ENCODE data around the gene SLC2A9. TPM values are rescaled to one million over a fixed set of nuclear protein-coding genes. Genes with fewer than 3 reads are reported as not detected.

The SLC2A9 gene
- total RNA-seq, 1 donor from 2014 or later = 3.1 TPM

DNA sequence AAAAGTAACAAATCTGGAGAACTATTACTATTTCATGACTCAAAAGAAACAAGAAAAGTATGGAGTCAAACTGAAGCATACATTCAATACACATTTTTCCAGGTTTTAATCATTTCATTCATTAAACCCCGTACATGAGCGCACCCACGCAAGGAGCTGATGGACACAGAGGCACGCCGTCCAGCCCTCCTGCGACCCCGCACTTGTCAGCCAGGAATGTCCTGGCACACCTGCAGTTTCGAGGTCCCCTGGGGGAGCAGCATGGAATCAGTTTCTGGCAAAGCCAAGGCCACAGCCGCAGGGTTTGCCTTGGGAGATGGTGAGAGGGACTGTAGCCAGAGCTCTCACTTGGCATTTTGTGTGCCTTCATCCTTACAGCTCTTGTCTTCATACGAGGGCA is 12.8 kb upstream of the SLC2A9 start:
- no peak for DNase-seq (ENCODE audit: low spot score, unreplicated experiment)
- Mint-ChIP-seq H3K27ac (no peak overlapping the region), H3K4me3 (ENCODE audit: low read depth) (no peak overlapping the region), H3K9me3 (ENCODE audit: low read depth) (no peaks in the 10 kb centered on the region), H3K4me1 (ENCODE audit: low read depth) (peaks cover 28% of the 10 kb centered on the region), H3K36me3 (ENCODE audit: insufficient read depth) (no peaks in the 10 kb centered on the region), H3K27me3 (peaks cover 3% of the 10 kb centered on the region)
- TF ChIP-seq, protein P1, sequence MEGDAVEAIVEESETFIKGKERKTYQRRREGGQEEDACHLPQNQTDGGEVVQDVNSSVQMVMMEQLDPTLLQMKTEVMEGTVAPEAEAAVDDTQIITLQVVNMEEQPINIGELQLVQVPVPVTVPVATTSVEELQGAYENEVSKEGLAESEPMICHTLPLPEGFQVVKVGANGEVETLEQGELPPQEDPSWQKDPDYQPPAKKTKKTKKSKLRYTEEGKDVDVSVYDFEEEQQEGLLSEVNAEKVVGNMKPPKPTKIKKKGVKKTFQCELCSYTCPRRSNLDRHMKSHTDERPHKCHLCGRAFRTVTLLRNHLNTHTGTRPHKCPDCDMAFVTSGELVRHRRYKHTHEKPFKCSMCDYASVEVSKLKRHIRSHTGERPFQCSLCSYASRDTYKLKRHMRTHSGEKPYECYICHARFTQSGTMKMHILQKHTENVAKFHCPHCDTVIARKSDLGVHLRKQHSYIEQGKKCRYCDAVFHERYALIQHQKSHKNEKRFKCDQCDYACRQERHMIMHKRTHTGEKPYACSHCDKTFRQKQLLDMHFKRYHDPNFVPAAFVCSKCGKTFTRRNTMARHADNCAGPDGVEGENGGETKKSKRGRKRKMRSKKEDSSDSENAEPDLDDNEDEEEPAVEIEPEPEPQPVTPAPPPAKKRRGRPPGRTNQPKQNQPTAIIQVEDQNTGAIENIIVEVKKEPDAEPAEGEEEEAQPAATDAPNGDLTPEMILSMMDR (IDR thresholded peaks at IDR 0.05; ENCODE audit: unreplicated experiment) = no peak

DNA sequence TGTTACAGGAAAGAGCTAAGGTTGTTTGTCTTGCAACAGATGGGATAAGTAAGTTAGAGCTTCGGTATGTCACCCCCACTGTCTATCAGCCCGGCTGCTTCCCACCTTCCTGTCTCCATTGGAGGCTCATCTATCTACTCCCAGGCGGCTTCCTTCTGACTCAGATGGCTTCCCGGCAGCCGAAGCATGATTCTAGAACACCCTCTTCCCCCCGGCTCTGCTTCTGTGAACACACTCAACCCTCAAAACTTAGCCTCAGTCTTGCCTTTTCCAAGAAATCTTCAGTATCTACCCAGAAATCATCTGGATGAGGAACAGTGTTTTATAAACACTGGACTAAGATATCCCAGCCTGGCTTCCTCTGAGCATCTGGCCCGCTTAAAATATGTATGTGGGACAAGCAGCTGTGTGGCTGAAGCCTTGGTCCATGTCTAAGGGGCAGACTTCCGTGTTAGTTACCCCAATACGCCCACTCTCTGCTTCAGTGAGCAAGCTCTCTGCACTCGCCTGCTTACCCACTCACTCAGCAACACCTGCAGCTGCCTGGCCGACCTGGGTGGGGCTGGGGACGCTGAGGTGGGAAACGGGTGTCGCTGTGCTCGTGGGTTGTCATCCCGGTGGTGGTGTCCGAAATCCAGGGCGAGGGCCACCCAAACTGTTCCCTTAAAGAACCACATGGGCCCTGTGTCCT is 12.0 kb upstream of the SLC2A9 start:
- TF ChIP-seq, protein P1 (IDR thresholded peaks at IDR 0.05; ENCODE audit: unreplicated experiment) = no peak
- H3K4me3 Mint-ChIP-seq (ENCODE audit: low read depth) = no peak overlapping the region
- H3K9me3 Mint-ChIP-seq (ENCODE audit: low read depth) = no peaks in the 10 kb centered on the region
- DNase-seq (ENCODE audit: low spot score, unreplicated experiment) = no peak
- H3K4me1 Mint-ChIP-seq (ENCODE audit: low read depth) = peaks cover 28% of the 10 kb centered on the region
- no peak overlapping the region for H3K27ac Mint-ChIP-seq
- H3K36me3 Mint-ChIP-seq (ENCODE audit: insufficient read depth) = no peaks in the 10 kb centered on the region
- H3K27me3 Mint-ChIP-seq = peaks cover 3% of the 10 kb centered on the region

DNA sequence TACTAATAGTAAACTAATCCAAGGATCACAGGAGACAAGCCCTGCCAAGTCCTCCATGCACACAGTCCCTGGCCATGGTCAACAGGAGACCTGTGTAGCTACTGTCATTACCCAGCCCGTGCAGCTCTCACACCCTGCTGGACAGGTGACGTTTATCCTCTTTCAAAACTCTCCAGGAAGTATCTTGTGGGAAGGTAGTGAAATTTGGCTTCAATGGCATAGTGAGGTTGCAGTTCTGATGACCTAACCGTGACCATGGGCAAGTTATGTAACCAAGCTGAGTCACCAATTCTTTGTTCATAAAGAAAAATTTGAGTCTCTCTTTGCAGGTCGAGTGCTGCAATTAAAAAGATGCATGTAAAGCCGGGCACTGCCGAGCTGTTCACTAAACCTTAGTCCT is 11.3 kb upstream of the SLC2A9 start:
- Mint-ChIP-seq H3K36me3 (ENCODE audit: insufficient read depth) (no peaks in the 10 kb centered on the region), H3K27me3 (peaks cover 3% of the 10 kb centered on the region), H3K4me1 (ENCODE audit: low read depth) (peaks cover 28% of the 10 kb centered on the region), H3K9me3 (ENCODE audit: low read depth) (no peaks in the 10 kb centered on the region), H3K27ac (peak overlapping the region; percentile 10), H3K4me3 (ENCODE audit: low read depth) (no peak overlapping the region)
- TF ChIP-seq, protein P1 (IDR thresholded peaks at IDR 0.05; ENCODE audit: unreplicated experiment) = no peak
- no peak for DNase-seq (ENCODE audit: low spot score, unreplicated experiment)

DNA sequence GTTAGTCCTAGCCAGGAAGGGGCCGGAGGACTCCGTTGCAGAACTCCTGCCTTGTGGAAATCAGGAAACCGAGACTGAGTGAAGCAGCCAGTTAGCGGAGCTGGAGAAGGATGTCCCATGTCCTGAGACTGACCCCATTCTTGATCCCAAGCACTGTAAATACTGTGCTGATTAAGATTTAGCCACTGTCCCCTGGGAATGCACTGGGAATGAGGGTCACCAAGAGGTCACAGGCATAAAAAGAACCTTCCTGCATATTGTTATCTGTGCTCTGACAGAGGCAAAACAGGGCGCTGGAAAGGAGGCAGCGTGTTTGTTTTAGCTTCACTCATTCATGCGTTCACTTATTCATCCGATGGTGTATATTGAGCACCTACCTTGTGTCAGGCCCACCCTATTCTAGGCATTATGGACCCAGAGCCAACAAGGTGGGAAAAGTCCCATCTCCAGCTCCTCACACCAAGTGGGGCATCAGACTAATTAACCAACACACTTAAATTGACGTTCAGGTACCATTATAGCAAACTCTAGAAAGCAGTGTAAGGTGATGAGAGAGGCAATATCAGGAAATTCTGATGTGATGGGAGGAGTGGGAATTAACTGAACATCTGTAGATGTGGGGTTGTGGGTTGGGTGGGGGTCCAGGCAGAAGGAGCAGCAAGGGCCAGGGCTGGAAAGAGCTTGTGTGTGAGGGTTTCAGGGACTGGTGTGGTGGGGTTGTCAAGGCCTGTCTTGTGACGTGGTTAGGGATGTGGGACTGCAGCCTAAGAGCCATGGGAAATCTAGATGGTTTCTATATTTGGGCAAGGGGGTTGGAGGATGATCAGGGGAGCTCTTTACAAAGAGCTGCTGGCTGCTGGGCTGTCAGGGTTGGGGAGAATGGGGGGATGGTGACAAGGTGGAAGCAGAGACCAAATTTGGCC is 10.6 kb upstream of the SLC2A9 start:
- H3K4me3 Mint-ChIP-seq (ENCODE audit: low read depth) = no peak overlapping the region
- TF ChIP-seq, protein P1 (IDR thresholded peaks at IDR 0.05; ENCODE audit: unreplicated experiment) = no peak
- no peaks in the 10 kb centered on the region for H3K36me3 Mint-ChIP-seq (ENCODE audit: insufficient read depth)
- H3K27ac Mint-ChIP-seq = peak overlapping the region; percentile 82
- H3K4me1 Mint-ChIP-seq (ENCODE audit: low read depth) = peaks cover 28% of the 10 kb centered on the region
- no peak for DNase-seq (ENCODE audit: low spot score, unreplicated experiment)
- H3K27me3 Mint-ChIP-seq = peaks cover 3% of the 10 kb centered on the region
- H3K9me3 Mint-ChIP-seq (ENCODE audit: low read depth) = peaks cover 3% of the 10 kb centered on the region

DNA sequence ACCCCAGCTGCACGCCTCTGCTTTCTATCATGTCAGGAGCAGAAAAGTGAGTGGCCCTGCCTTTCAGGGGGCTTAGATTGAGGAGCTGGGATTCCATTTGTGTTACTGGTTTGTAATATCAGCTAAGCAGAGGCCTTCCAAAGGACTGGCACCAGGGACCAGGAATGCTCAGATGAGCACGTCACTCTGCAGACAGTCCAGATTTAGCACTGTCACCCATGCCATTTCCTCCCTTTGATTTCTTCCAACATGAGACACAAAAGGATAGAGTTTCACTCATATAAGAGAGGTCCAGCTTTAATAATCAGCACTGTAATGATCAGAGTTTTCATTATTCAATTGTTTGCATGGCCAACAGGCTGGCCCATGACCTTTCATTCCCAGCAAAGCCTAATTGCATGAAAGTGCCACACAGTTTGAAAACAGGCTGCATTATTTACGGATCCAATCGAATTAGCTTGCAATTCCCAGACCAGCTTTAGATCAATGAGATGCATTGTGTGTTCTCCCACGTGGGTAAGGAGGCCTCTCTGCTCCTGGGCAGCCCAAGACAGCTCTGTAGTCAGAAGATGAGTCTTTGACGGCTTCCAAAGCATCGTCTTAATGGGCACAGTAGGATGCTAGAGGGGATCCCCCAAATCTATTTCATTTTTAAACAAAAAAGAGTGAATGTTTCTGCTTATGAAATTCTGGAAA is 9.8 kb upstream of the SLC2A9 start:
- H3K4me3 Mint-ChIP-seq (ENCODE audit: low read depth) = no peak overlapping the region
- TF ChIP-seq, protein P1 (IDR thresholded peaks at IDR 0.05; ENCODE audit: unreplicated experiment) = no peak
- H3K36me3 Mint-ChIP-seq (ENCODE audit: insufficient read depth) = no peaks in the 10 kb centered on the region
- H3K9me3 Mint-ChIP-seq (ENCODE audit: low read depth) = peaks cover 3% of the 10 kb centered on the region
- no peak for DNase-seq (ENCODE audit: low spot score, unreplicated experiment)
- H3K27ac Mint-ChIP-seq = peak overlapping the region; percentile 82
- peaks cover 28% of the 10 kb centered on the region for H3K4me1 Mint-ChIP-seq (ENCODE audit: low read depth)
- peaks cover 3% of the 10 kb centered on the region for H3K27me3 Mint-ChIP-seq

Measured in progenitor cell of endocrine pancreas (in vitro differentiated cells).